ENCODE results near the gene COL6A3.

Gene COL6A3

DNA sequence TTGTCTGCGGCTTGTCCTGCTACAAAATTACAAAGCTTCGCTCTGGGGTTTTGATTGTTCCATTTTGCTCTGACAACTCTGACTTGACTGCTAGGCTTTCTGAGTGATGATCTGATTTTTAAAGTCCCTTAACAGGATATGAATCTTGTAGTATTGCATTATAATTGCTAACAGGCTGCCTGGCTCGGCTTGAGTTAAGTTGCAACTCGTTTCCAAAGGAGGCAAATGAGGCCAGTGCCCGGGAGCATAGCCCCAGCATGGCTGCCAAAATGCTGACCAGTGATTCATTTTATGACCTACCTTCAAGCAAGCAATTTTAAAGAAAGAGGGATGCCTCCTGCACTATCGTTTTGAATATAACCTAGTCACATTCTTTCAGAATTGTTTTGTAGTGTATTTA lies 135.4 kb downstream of the COL6A3 start (continued):
- TF ChIP-seq, protein P1, sequence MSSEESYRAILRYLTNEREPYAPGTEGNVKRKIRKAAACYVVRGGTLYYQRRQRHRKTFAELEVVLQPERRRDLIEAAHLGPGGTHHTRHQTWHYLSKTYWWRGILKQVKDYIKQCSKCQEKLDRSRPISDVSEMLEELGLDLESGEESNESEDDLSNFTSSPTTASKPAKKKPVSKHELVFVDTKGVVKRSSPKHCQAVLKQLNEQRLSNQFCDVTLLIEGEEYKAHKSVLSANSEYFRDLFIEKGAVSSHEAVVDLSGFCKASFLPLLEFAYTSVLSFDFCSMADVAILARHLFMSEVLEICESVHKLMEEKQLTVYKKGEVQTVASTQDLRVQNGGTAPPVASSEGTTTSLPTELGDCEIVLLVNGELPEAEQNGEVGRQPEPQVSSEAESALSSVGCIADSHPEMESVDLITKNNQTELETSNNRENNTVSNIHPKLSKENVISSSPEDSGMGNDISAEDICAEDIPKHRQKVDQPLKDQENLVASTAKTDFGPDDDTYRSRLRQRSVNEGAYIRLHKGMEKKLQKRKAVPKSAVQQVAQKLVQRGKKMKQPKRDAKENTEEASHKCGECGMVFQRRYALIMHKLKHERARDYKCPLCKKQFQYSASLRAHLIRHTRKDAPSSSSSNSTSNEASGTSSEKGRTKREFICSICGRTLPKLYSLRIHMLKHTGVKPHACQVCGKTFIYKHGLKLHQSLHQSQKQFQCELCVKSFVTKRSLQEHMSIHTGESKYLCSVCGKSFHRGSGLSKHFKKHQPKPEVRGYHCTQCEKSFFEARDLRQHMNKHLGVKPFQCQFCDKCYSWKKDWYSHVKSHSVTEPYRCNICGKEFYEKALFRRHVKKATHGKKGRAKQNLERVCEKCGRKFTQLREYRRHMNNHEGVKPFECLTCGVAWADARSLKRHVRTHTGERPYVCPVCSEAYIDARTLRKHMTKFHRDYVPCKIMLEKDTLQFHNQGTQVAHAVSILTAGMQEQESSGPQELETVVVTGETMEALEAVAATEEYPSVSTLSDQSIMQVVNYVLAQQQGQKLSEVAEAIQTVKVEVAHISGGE (tag by site-specific recombination; conservative IDR thresholded peaks at IDR 0.05; ENCODE audit: low read depth) = no peak
- TF ChIP-seq FEZF1 (tag by site-specific recombination; IDR thresholded peaks at IDR 0.05) (no peak), ZNF391 (tag by site-specific recombination; IDR thresholded peaks at IDR 0.05; ENCODE audit: borderline replicate concordance, low read depth) (no peak), SCRT2 (tag by site-specific recombination; IDR thresholded peaks at IDR 0.05) (no peak), ZFP41 (tag by site-specific recombination; IDR thresholded peaks at IDR 0.05; ENCODE audit: borderline replicate concordance) (no peak)
- TF ChIP-seq, protein P2, sequence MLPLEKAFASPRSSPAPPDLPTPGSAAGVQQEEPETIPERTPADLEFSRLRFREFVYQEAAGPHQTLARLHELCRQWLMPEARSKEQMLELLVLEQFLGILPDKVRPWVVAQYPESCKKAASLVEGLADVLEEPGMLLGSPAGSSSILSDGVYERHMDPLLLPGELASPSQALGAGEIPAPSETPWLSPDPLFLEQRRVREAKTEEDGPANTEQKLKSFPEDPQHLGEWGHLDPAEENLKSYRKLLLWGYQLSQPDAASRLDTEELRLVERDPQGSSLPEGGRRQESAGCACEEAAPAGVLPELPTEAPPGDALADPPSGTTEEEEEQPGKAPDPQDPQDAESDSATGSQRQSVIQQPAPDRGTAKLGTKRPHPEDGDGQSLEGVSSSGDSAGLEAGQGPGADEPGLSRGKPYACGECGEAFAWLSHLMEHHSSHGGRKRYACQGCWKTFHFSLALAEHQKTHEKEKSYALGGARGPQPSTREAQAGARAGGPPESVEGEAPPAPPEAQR (tag by site-specific recombination; IDR thresholded peaks at IDR 0.05) = no peak
- TF ChIP-seq, protein P3, sequence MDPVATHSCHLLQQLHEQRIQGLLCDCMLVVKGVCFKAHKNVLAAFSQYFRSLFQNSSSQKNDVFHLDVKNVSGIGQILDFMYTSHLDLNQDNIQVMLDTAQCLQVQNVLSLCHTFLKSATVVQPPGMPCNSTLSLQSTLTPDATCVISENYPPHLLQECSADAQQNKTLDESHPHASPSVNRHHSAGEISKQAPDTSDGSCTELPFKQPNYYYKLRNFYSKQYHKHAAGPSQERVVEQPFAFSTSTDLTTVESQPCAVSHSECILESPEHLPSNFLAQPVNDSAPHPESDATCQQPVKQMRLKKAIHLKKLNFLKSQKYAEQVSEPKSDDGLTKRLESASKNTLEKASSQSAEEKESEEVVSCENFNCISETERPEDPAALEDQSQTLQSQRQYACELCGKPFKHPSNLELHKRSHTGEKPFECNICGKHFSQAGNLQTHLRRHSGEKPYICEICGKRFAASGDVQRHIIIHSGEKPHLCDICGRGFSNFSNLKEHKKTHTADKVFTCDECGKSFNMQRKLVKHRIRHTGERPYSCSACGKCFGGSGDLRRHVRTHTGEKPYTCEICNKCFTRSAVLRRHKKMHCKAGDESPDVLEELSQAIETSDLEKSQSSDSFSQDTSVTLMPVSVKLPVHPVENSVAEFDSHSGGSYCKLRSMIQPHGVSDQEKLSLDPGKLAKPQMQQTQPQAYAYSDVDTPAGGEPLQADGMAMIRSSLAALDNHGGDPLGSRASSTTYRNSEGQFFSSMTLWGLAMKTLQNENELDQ (tag by site-specific recombination; IDR thresholded peaks at IDR 0.05; ENCODE audit: low read depth) = no peak

DNA sequence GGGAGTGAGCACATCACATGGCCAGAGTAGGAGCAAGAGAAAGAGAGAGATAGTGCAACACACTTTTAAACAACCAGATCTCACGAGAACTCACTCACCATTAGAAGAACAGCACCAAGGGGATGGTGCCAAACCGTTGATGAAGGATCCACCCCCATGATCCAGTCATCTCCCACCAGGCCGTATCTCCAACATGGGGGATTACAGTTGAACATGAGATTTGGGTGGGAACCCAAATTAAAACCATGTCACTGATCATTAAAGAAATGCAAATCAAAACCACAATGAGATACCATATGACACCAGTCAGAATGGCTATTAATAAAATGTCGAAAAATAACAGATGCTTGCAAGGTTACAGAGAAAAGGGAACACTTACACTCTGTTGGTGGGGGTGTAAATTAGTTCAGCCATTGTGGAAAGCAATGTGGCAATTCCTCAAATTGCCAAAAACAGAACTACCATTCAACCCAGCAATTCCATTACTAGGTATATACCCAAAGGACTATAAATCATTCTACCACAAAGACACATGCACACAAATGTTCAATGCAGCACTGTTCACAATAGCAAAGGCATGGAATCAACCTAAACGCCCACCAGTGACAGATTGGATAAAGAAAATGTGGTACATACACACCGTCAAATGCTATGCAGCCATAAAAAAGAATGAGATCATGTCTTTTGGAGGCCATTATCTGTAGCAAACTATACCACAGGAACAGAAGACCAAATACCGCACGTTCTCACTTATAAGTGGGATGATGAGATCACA lies 137.1 kb downstream of the COL6A3 start:
- TF ChIP-seq EGR2 (tag by site-specific recombination; IDR thresholded peaks at IDR 0.05; ENCODE audit: low read depth) (0 out of 2 replicates have a peak, but pooled peaks have one; percentile 42), ZIC2 (tag by site-specific recombination; IDR thresholded peaks at IDR 0.05) (no peak), ZFHX2 (tag by site-specific recombination; conservative IDR thresholded peaks at IDR 0.05) (peak; percentile 19), YY1 (tag by site-specific recombination; IDR thresholded peaks at IDR 0.05) (no peak), SETDB1 (IDR thresholded peaks at IDR 0.05; ENCODE audit: insufficient read length, low read length) (peak; percentile 5), BCL11B (tag by site-specific recombination; IDR thresholded peaks at IDR 0.05; ENCODE audit: low read depth) (no peak), ZNF112 (tag by site-specific recombination; IDR thresholded peaks at IDR 0.05) (no peak)
- TF ChIP-seq, protein P4, sequence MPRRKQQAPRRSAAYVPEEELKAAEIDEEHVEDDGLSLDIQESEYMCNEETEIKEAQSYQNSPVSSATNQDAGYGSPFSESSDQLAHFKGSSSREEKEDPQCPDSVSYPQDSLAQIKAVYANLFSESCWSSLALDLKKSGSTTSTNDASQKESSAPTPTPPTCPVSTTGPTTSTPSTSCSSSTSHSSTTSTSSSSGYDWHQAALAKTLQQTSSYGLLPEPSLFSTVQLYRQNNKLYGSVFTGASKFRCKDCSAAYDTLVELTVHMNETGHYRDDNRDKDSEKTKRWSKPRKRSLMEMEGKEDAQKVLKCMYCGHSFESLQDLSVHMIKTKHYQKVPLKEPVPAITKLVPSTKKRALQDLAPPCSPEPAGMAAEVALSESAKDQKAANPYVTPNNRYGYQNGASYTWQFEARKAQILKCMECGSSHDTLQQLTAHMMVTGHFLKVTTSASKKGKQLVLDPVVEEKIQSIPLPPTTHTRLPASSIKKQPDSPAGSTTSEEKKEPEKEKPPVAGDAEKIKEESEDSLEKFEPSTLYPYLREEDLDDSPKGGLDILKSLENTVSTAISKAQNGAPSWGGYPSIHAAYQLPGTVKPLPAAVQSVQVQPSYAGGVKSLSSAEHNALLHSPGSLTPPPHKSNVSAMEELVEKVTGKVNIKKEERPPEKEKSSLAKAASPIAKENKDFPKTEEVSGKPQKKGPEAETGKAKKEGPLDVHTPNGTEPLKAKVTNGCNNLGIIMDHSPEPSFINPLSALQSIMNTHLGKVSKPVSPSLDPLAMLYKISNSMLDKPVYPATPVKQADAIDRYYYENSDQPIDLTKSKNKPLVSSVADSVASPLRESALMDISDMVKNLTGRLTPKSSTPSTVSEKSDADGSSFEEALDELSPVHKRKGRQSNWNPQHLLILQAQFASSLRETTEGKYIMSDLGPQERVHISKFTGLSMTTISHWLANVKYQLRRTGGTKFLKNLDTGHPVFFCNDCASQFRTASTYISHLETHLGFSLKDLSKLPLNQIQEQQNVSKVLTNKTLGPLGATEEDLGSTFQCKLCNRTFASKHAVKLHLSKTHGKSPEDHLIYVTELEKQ (tag by site-specific recombination; IDR thresholded peaks at IDR 0.05; ENCODE audit: borderline replicate concordance) = no peak
- no peak overlapping the region for H3K4me3 ChIP-seq (ENCODE audit: low read depth, low read length)
- H3K27ac ChIP-seq (ENCODE audit: extremely low read depth, low read depth, low read length) = no peak overlapping the region
- no peaks in the 10 kb centered on the region for H3K36me3 ChIP-seq (ENCODE audit: control insufficient read depth in 2 of 2, insufficient read depth in 1 of 2, low read length in 2 of 2)
- POLR2A ChIA-PET = no interaction called here
- no peaks in the 10 kb centered on the region for H3K9me3 ChIP-seq (ENCODE audit: control insufficient read depth, insufficient read depth, low read depth, low read length)
- H3K4me1 ChIP-seq (ENCODE audit: control insufficient read depth, insufficient read depth, low read length) = peaks cover 3% of the 10 kb centered on the region
- CTCF ChIA-PET = interaction anchor here (0.6 kb wide), 1 partner anchor 502 kb away, joined by 7 read pairs; no protein-coding TSS in a partner anchor
